IMR-90 (cell line): Measurements from ENCODE around the gene AP2M1. TPM values are rescaled to one million over a fixed set of nuclear protein-coding genes. Genes with fewer than 3 reads are reported as not detected.

Experiments used
- ATAC-seq: fragments of 200-7000 bp; cut with Tn5 transposase; 2 replicates; pipeline ENCODE4 v1.9.1; 2020; ENCODE audit warnings: low read depth, mild to moderate bottlenecking, moderate library complexity
- BruUV-seq: library from RNA; stranded (reverse); fragments of 400-500 nt; replicated peaks from 2 replicates; lab custom pipeline; 2021; lab: Mats Ljungman, UMichigan
- CTCF ChIA-PET: fragments of 300-600 bp; formaldehyde crosslinking; extraction: SDS; loops from one replicate; lab custom pipeline; 2021; ENCODE audit warnings: antibody characterized with exemption; lab: Yijun Ruan, JAX
- POLR2A ChIA-PET: fragments of 300-600 bp; sonication (Branson Sonifier 250); formaldehyde crosslinking; loops from one replicate; lab custom pipeline; 2022; ENCODE audit warnings: antibody characterized with exemption; ENCODE audit not compliant: unreplicated experiment; lab: Charles Lee
- DNase-seq: peaks from one replicate; pipeline ENCODE4 v3.0.0; 2013
- H2AFZ ChIP-seq: replicated peaks from 2 replicates; pipeline ENCODE3; 2013; ENCODE audit warnings: low read length, mild to moderate bottlenecking; ENCODE audit not compliant: poor library complexity
- H2AK5ac ChIP-seq: 2 replicates; pipeline ENCODE4 v1.6.1; 2013; ENCODE audit warnings: low read depth, low read length, inconsistent platforms
- H2AK9ac ChIP-seq: replicated peaks from 2 replicates; pipeline ENCODE3; 2013; ENCODE audit warnings: mild to moderate bottlenecking, low read depth, low read length, moderate library complexity; ENCODE audit not compliant: poor library complexity
- H2BK120ac ChIP-seq: 2 replicates; pipeline ENCODE4 v1.6.1; 2013; ENCODE audit warnings: low read depth, low read length, inconsistent platforms
- H2BK15ac ChIP-seq: 3 replicates; pipeline ENCODE4 v1.6.1; 2013; ENCODE audit warnings: low read depth, low read length, inconsistent platforms
- H2BK20ac ChIP-seq: 2 replicates; pipeline ENCODE4 v1.6.1; 2013; ENCODE audit warnings: low read depth, mild to moderate bottlenecking, inconsistent platforms, low read length, moderate library complexity
- H2BK5ac ChIP-seq: 2 replicates; pipeline ENCODE4 v1.6.1; 2013; ENCODE audit warnings: mild to moderate bottlenecking, low read depth, low read length, inconsistent platforms; ENCODE audit not compliant: poor library complexity, severe bottlenecking
- H3K14ac ChIP-seq: replicated peaks from 2 replicates; pipeline ENCODE4 v1.6.1; 2013; ENCODE audit warnings: low read depth, low read length, inconsistent platforms
- H3K18ac ChIP-seq: 2 replicates; pipeline ENCODE4 v1.6.1; 2013; ENCODE audit warnings: low read depth, low read length, control low read depth
- H3K23ac ChIP-seq: 2 replicates; pipeline ENCODE4 v1.6.1; 2013; ENCODE audit warnings: low read depth, low read length, inconsistent platforms
- H3K27ac ChIP-seq: 2 replicates; pipeline ENCODE4 v1.5.1; 2013; ENCODE audit warnings: mild to moderate bottlenecking, control low read depth, low read length; ENCODE audit not compliant: insufficient read depth
- H3K27me3 ChIP-seq: 2 replicates; pipeline ENCODE4 v1.6.1; 2013; ENCODE audit warnings: low read length; ENCODE audit not compliant: control insufficient read depth, insufficient read depth
- H3K36me3 ChIP-seq: 2 replicates; pipeline ENCODE4 v1.6.1; 2013; ENCODE audit warnings: low read length, mixed read lengths; ENCODE audit not compliant: control insufficient read depth, insufficient read depth
- H3K4ac ChIP-seq: 2 replicates; pipeline ENCODE4 v1.6.1; 2013; ENCODE audit warnings: low read depth, low read length, inconsistent platforms
- H3K4me1 ChIP-seq: 2 replicates; pipeline ENCODE4 v1.6.1; 2013; ENCODE audit warnings: low read length, mixed read lengths; ENCODE audit not compliant: control insufficient read depth, insufficient read depth
- H3K4me2 ChIP-seq: 2 replicates; pipeline ENCODE4 v1.6.1; 2013; ENCODE audit warnings: low read depth, mild to moderate bottlenecking, control low read depth, low read length, moderate library complexity
- H3K4me3 ChIP-seq: 2 replicates; pipeline ENCODE4 v1.5.1; 2013; ENCODE audit warnings: low read depth, mild to moderate bottlenecking, control low read depth, low read length, moderate library complexity; ENCODE audit not compliant: insufficient read depth
- H3K56ac ChIP-seq: 2 replicates; pipeline ENCODE4 v1.6.1; 2013; ENCODE audit warnings: low read length, inconsistent platforms; ENCODE audit not compliant: insufficient read depth; ENCODE audit errors: extremely low read depth
- H3K79me1 ChIP-seq, 2 experiments: 2 replicates each; pipeline ENCODE4 v1.6.1; 2013; ENCODE audit warnings: low read length in 2 of 2, inconsistent platforms in 1 of 2, low read depth in 1 of 2
- H3K9ac ChIP-seq: 2 replicates; pipeline ENCODE4 v1.6.1; 2013; ENCODE audit warnings: low read depth, low read length, control low read depth
- H3K9me1 ChIP-seq: 2 replicates; pipeline ENCODE4 v1.6.1; 2013; ENCODE audit warnings: low read length, inconsistent platforms; ENCODE audit not compliant: insufficient read depth
- H3K9me3 ChIP-seq: 2 replicates; pipeline ENCODE4 v1.6.1; 2013; ENCODE audit warnings: low read length; ENCODE audit not compliant: control insufficient read depth, insufficient read depth
- H4K20me1 ChIP-seq: 2 replicates; pipeline ENCODE4 v1.6.1; 2013; ENCODE audit warnings: low read length, inconsistent platforms; ENCODE audit not compliant: insufficient read depth
- H4K5ac ChIP-seq: 2 replicates; pipeline ENCODE4 v1.6.1; 2013; ENCODE audit warnings: mild to moderate bottlenecking, low read depth, low read length, control low read depth
- H4K8ac ChIP-seq, 2 experiments: 2 replicates each; pipeline ENCODE4 v1.6.1; 2013; ENCODE audit warnings: low read depth in 2 of 2, low read length in 2 of 2, control low read depth in 1 of 2, inconsistent platforms in 1 of 2
- H4K91ac ChIP-seq: 2 replicates; pipeline ENCODE4 v1.6.1; 2013; ENCODE audit warnings: low read depth, low read length, inconsistent platforms; ENCODE audit not compliant: insufficient read depth
- CEBPB ChIP-seq: IDR thresholded peaks from 2 replicates; pipeline ENCODE4 v1.6.1; 2012; ENCODE audit warnings: low read depth, low read length, improper control_type of control experiment
- CTCF ChIP-seq: conservative IDR thresholded peaks from 2 replicates; pipeline ENCODE4 v1.5.1; 2012; ENCODE audit warnings: mild to moderate bottlenecking, low read depth, low read length, improper control_type of control experiment
- ELK1 ChIP-seq: fragments of 150-350 bp; IDR thresholded peaks from 2 replicates; pipeline ENCODE4 v1.6.1; 2016; ENCODE audit warnings: low read depth, mild to moderate bottlenecking, low read length, moderate library complexity, borderline replicate concordance
- FOS ChIP-seq: fragments of 150-350 bp; IDR thresholded peaks from 2 replicates; pipeline ENCODE4 v1.6.1; 2016; ENCODE audit warnings: low read depth, low read length
- RAD21 ChIP-seq: IDR thresholded peaks from 2 replicates; pipeline ENCODE4 v1.6.1; 2012; ENCODE audit warnings: low read length, improper control_type of control experiment
- RFX5 ChIP-seq: IDR thresholded peaks from 2 replicates; pipeline ENCODE4 v1.8.0; 2012; ENCODE audit warnings: low read depth, mild to moderate bottlenecking, low read length, moderate library complexity
- WGBS, 2 experiments: methylation state at CpG; one replicate each; pipeline versions ENCODE4 v1.1.5 to v1.1.7; 2013; ENCODE audit warnings: missing lambda C conversion rate in 2 of 2; ENCODE audit not compliant: insufficient read length in 1 of 2; ENCODE audit errors: extremely low coverage in 2 of 2; 5-methylcytosine and 5-hydroxymethylcytosine counted together
- dilution Hi-C: fragments of 300-500 bp; cut with HindIII; formaldehyde crosslinking; loops from one replicate; pipeline ENCODE4 v1.14.3; 2018; ENCODE audit warnings: low sequenced_read_pairs; ENCODE audit not compliant: unreplicated experiment
- in situ Hi-C: fragments of 300-500 bp; cut with MboI; formaldehyde crosslinking; loops from 3 replicates; pipeline ENCODE4 v1.14.3; 2019; ENCODE audit warnings: low sequenced_read_pairs, inconsistent platforms, mixed read lengths
- intact Hi-C: fragments of 100-400 bp; cut with micrococcal nuclease; formaldehyde crosslinking; loops from 2 replicates; pipeline ENCODE4 v1.10.0; 2022
- polyA plus RNA-seq, 3 experiments: library from polyadenylated mRNA; depleted of rRNA; stranded (reverse); fragments of >200 nt; gene quantifications; 2 replicates each; pipeline ENCODE4 v1.2.3, GENCODE V29; 2012; ENCODE audit warnings: low replicate concordance in 1 of 3
- total RNA-seq: library from RNA; depleted of rRNA; stranded (reverse); fragments of >200 nt; gene quantifications from 2 replicates; pipeline ENCODE4 v1.2.3, GENCODE V29; 2012

AP2M1 gene
- total and polyA plus RNA-seq, 2 of the 4 experiments (the other 2 are of a cell fraction) = 876 to 1,065 TPM

- Histone ChIP-seq H3K9ac (no peak overlapping the region), H2AFZ (no peak overlapping the region), H3K27me3 (no peaks in the 10 kb centered on the region), H2BK15ac (no peak overlapping the region), H3K27ac (no peak overlapping the region), H3K79me1 (peaks cover 0 to 7% of the 10 kb centered on the region in 2 experiments; a peak in 3 of 4 replicates), H3K18ac (no peak overlapping the region), H3K56ac (no peak overlapping the region), H2BK5ac (no peak overlapping the region), H4K8ac (no peak overlapping the region), H3K4me1 (0 out of 2 replicates have a peak, but pooled peaks cover 2% of the 10 kb centered on the region), H3K9me1 (no peaks in the 10 kb centered on the region; the same call in 1 of the 2 replicates), H4K5ac (no peak overlapping the region), H3K4me2 (no peak overlapping the region), H4K91ac (no peak overlapping the region), H3K4me3 (no peak overlapping the region), H3K23ac (no peak overlapping the region), H3K4ac (no peak overlapping the region), H4K20me1 (peaks cover 11% of the 10 kb centered on the region), H2BK20ac (no peak overlapping the region), H2BK120ac (no peak overlapping the region), H3K9me3 (no peaks in the 10 kb centered on the region), H3K36me3 (peaks cover 23% of the 10 kb centered on the region), H2AK9ac (no peak overlapping the region), H2AK5ac (no peak overlapping the region), H3K14ac (no peak overlapping the region)
- no CpG with 5 or more reads among the region's 3 CpGs for WGBS, 2 experiments
- intact Hi-C loops = loop anchor here (5.0 kb wide), 1 partner anchor 104 kb away; no protein-coding TSS in a partner anchor
- in situ Hi-C loops = no loop called here
- no peak for TF ChIP-seq ELK1
- no peak for TF ChIP-seq CTCF
- no peak for TF ChIP-seq FOS
- no peak for TF ChIP-seq CEBPB
- TF ChIP-seq RAD21 = no peak
- no peak for TF ChIP-seq RFX5
- dilution Hi-C loops = no loop called here
- no peak for DNase-seq
- no peak for ATAC-seq
- no TSS peak for BruUV-seq
- CTCF ChIA-PET = no interaction called here
- POLR2A ChIA-PET = no interaction called here
These were observed 26.6 kb upstream of the AP2M1 start for GRCh38 chr3:184148076-184148475.
